ENCODE data around the gene CBX8. TPM values are rescaled to one million over a fixed set of nuclear protein-coding genes. Genes with fewer than 3 reads are reported as not detected.

The CBX8 gene
- total and polyA plus RNA-seq, 2 of the 13 experiments (the other 11 are each of a cell fraction or from before 2014, with no cell fraction given) = 0.34 to 12.6 TPM

GRCh38 chr17:79811011-79811867 lies 14.4 kb upstream of the CBX8 start (continued):
- no peak for TF ChIP-seq ZBTB40 (IDR thresholded peaks at IDR 0.05)
- TF ChIP-seq ZBTB40 (CRISPR knock-in tag; IDR thresholded peaks at IDR 0.05) = no peak
- TF ChIP-seq TBP (CRISPR knock-in tag; IDR thresholded peaks at IDR 0.05) = 0 out of 2 replicates have a peak, but pooled peaks have one; percentile 41
- no peak for TF ChIP-seq PAF1 (CRISPR knock-in tag; IDR thresholded peaks at IDR 0.05)
- TF ChIP-seq CBFB (CRISPR knock-in tag; IDR thresholded peaks at IDR 0.05) = peak; percentile 49; the same call in 1 of the 2 replicates
- TF ChIP-seq ZNF574 (CRISPR knock-in tag; IDR thresholded peaks at IDR 0.05) = peak; percentile 71
- TF ChIP-seq ZNF775 (CRISPR knock-in tag; IDR thresholded peaks at IDR 0.05; ENCODE audit: borderline replicate concordance) = no peak
- peak; percentile 82; the same call in 1 of the 2 replicates for TF ChIP-seq ZNF598 (CRISPR knock-in tag; IDR thresholded peaks at IDR 0.05; ENCODE audit: borderline replicate concordance)
- TF ChIP-seq ZNF549 (CRISPR knock-in tag; IDR thresholded peaks at IDR 0.05) = no peak
- no peak for TF ChIP-seq TCF7L2 (IDR thresholded peaks at IDR 0.05; ENCODE audit: low read depth, low read length)
- no peak for TF ChIP-seq HOXD1 (CRISPR knock-in tag; IDR thresholded peaks at IDR 0.05)
- peak; percentile 72; the same call in 1 of the 2 replicates for TF ChIP-seq ZBTB10 (CRISPR knock-in tag; IDR thresholded peaks at IDR 0.05; ENCODE audit: borderline replicate concordance)
- TF ChIP-seq HNRNPK (IDR thresholded peaks at IDR 0.05; ENCODE audit: low read depth, low read length, poor library complexity, severe bottlenecking) = peak; percentile 80
- TF ChIP-seq MAX (IDR thresholded peaks at IDR 0.05) = peak; percentile 73; the same call in 1 of the 2 replicates

Data from HepG2 (cell line).